ENCODE data around the gene IWS1.

DNA sequence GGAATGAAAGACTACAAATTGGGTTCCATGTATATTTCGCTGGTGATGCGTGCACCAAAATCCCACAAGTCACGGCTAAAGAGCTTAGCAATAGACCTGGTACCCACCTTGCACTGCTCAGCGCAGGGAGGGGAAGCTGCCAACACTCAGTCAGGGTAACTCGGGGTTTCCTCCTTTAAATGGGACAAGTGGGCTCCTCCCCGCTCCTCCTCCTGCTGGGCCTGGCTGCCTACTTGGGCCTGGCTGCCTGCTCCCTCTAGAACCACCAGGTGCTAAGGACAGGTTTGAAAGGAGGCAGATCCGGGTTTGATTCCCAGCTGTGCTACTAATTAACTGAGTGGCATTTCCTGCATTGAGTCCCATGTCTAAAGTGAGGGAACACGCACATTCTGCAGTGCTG is 32.6 kb upstream of the IWS1 start:
- TF ChIP-seq POLR2AphosphoS5 (IDR thresholded peaks at IDR 0.05; ENCODE audit: low read depth, low read length) (no peak), POLR2A (IDR thresholded peaks at IDR 0.05; ENCODE audit: low read depth, low read length) (no peak)

Data from GM12892 (cell line).